GM12878 (cell line): ENCODE measurements around the gene CLDN9. TPM values are rescaled to one million over a fixed set of nuclear protein-coding genes. Genes with fewer than 3 reads are reported as not detected.

Experiments
- ATAC-seq: fragments of 200-7000 bp; cut with Tn5 transposase; 3 replicates; pipeline ENCODE4 v1.9.1; 2020; ENCODE audit warnings: mild to moderate bottlenecking, moderate library complexity
- BruUV-seq: library from RNA; stranded (reverse); fragments of 400-500 nt; replicated peaks from 2 replicates; lab custom pipeline; 2021; lab: Mats Ljungman, UMichigan
- CTCF ChIA-PET: fragments of 300-600 bp; sonication (Branson Sonifier 250); formaldehyde crosslinking; extraction: SDS; loops from one replicate; lab custom pipeline; 2021; ENCODE audit warnings: inconsistent platforms; lab: Yijun Ruan, JAX
- POLR2A ChIA-PET: fragments of 350-600 bp; formaldehyde crosslinking; extraction: SDS; loops from one replicate; lab custom pipeline; 2021; ENCODE audit warnings: inconsistent platforms; lab: Charles Lee
- RAD21 ChIA-PET: fragments of 300-600 bp; sonication (Branson Sonifier 250); formaldehyde crosslinking; loops from one replicate; lab custom pipeline; 2023; ENCODE audit warnings: antibody characterized with exemption; ENCODE audit not compliant: unreplicated experiment; lab: Charles Lee
- SMC1A ChIA-PET: fragments of 300-600 bp; sonication (Branson Sonifier 250); formaldehyde crosslinking; loops from one replicate; lab custom pipeline; 2023; ENCODE audit not compliant: unreplicated experiment, uncharacterized antibody; lab: Charles Lee
- DNase-seq: peaks from one replicate; pipeline ENCODE4 v3.0.0-alpha.2; 2011; ENCODE audit warnings: low read depth, low spot score
- FAIRE-seq: peaks from 3 replicates; lab custom pipeline; 2011; peaks lifted over from hg19 to GRCh38; lab: Jason Lieb, UNC
- H2AFZ ChIP-seq: 2 replicates; pipeline ENCODE4 v1.6.0; 2011; ENCODE audit warnings: low read depth, low read length, control low read depth; ENCODE audit not compliant: control insufficient read depth
- H3K27ac ChIP-seq: 2 replicates; pipeline ENCODE4 v1.5.1; 2011; ENCODE audit warnings: control low read depth; ENCODE audit not compliant: control insufficient read depth, insufficient read depth
- H3K27me3 ChIP-seq, 2 experiments: replicated peaks in 1 of 2; 2 replicates each; pipeline versions ENCODE4 v1.6.0 to v1.6.1; 2011; ENCODE audit warnings: low read length in 1 of 2; ENCODE audit not compliant: control insufficient read depth in 2 of 2, insufficient read depth in 2 of 2
- H3K36me3 ChIP-seq, 2 experiments: 2 replicates each; pipeline ENCODE4 v1.5.1; 2011; ENCODE audit warnings: low read length in 1 of 2; ENCODE audit not compliant: control insufficient read depth in 2 of 2, insufficient read depth in 2 of 2
- H3K4me1 ChIP-seq: 2 replicates; pipeline ENCODE4 v1.6.1; 2011; ENCODE audit warnings: mild to moderate bottlenecking, low read length, moderate library complexity, mixed read lengths; ENCODE audit not compliant: control insufficient read depth, insufficient read depth
- H3K4me2 ChIP-seq: 2 replicates; pipeline ENCODE4 v1.6.0; 2011; ENCODE audit warnings: control low read depth; ENCODE audit not compliant: control insufficient read depth, insufficient read depth
- H3K4me3 ChIP-seq: fragments of 200-600 bp; sonication (generic); 2 replicates; pipeline ENCODE4 v1.5.1; 2016
- H3K79me2 ChIP-seq: 2 replicates; pipeline ENCODE4 v1.6.0; 2011; ENCODE audit warnings: low read length; ENCODE audit not compliant: control insufficient read depth, insufficient read depth
- H3K9ac ChIP-seq: 2 replicates; pipeline ENCODE4 v1.8.0; 2011; ENCODE audit warnings: low read length, control low read depth, mixed read lengths; ENCODE audit not compliant: control insufficient read depth, insufficient read depth
- H3K9me3 ChIP-seq: replicated peaks from 3 replicates; pipeline ENCODE4 v1.5.1; 2011; ENCODE audit warnings: mild to moderate bottlenecking, low read length; ENCODE audit not compliant: control insufficient read depth, insufficient read depth
- H4K20me1 ChIP-seq: 2 replicates; pipeline ENCODE4 v1.6.0; 2011; ENCODE audit not compliant: control insufficient read depth, insufficient read depth
- NFXL1 ChIP-seq: fragments of 450-650 bp; IDR thresholded peaks from 2 replicates; pipeline ENCODE4 v1.6.1; 2017; ENCODE audit warnings: antibody characterized with exemption, mild to moderate bottlenecking, borderline replicate concordance
- NR2F1 ChIP-seq: fragments of 450-650 bp; conservative IDR thresholded peaks from 2 replicates; pipeline ENCODE4 v1.6.1; 2017; ENCODE audit warnings: mild to moderate bottlenecking
- SIN3A ChIP-seq: IDR thresholded peaks from 2 replicates; pipeline ENCODE4 v1.6.1; 2012; ENCODE audit warnings: low read depth, low read length, improper control_type of control experiment
- SMC3 ChIP-seq: IDR thresholded peaks from 2 replicates; pipeline ENCODE4 v1.6.1; 2011; ENCODE audit warnings: low read length, improper control_type of control experiment, borderline replicate concordance
- SUPT20H ChIP-seq: IDR thresholded peaks from 2 replicates; pipeline ENCODE4 v1.6.1; 2011; ENCODE audit warnings: low read depth, mild to moderate bottlenecking, low read length, moderate library complexity, borderline replicate concordance; ENCODE audit not compliant: control insufficient read depth
- SUZ12 ChIP-seq: fragments of 200-600 bp; sonication (generic); IDR thresholded peaks from one replicate; pipeline ENCODE4 v1.6.1; 2018; ENCODE audit warnings: antibody characterized with exemption, mild to moderate bottlenecking; ENCODE audit not compliant: unreplicated experiment
- TARDBP ChIP-seq: IDR thresholded peaks from 2 replicates; pipeline ENCODE4 v1.6.1; 2016; ENCODE audit warnings: borderline replicate concordance
- ZSCAN29 ChIP-seq: fragments of 450-650 bp; IDR thresholded peaks from 2 replicates; pipeline ENCODE4 v1.6.1; 2017; ENCODE audit warnings: mild to moderate bottlenecking, moderate library complexity
- WGBS: methylation state at CpG from one replicate; pipeline ENCODE4 v1.1.6; 2016; ENCODE audit warnings: low lambda C conversion rate; ENCODE audit not compliant: insufficient replicate concordance, insufficient coverage; ENCODE audit errors: missing lambda C conversion rate; 5-methylcytosine and 5-hydroxymethylcytosine counted together
- in situ Hi-C: fragments of 300-500 bp; cut with MboI; formaldehyde crosslinking; loops from 9 replicates; pipeline ENCODE4 v1.14.3; 2018; ENCODE audit warnings: mixed read lengths
- intact Hi-C: fragments of 100-400 bp; cut with micrococcal nuclease; formaldehyde crosslinking; loops from one replicate; pipeline ENCODE4 v1.14.2; 2022; ENCODE audit not compliant: unreplicated experiment
- polyA plus RNA-seq, 11 experiments: library from polyadenylated mRNA; depleted of rRNA in 4 of 11; unstranded in 6 of 11; stranded (reverse) in 5 of 11; fragments of >200 nt; fragmentation: Nextera tagmentation in 4 of 11; fragmentation: Illumina TruSeq in 1 of 11; extraction: Ambion mirVana in 4 of 11; extraction: Trizol in 1 of 11; gene quantifications; 1 replicate in 1 of 11; 2 replicates in 10 of 11; pipeline versions ENCODE4 v1.2.1 to v1.2.3, GENCODE V29; 2011 to 2016; ENCODE audit warnings: inconsistent platforms in 2 of 11, missing spikeins in 2 of 11, low read depth in 1 of 11
- total RNA-seq, 4 experiments: library from RNA; depleted of rRNA in 3 of 4; stranded (reverse); fragments of >200 nt in 3 of 4; fragmentation: Illumina TruSeq in 1 of 4; extraction: Trizol in 1 of 4; gene quantifications; 2 replicates each; pipeline versions ENCODE4 v1.2.1 to v1.2.3, GENCODE V29; 2013 to 2021
- TF ChIP-seq, protein P1 (sequence below): fragments of 450-650 bp; formaldehyde crosslinking; IDR thresholded peaks from 2 replicates; pipeline ENCODE4 v1.5.0; 2022; ENCODE audit warnings: mild to moderate bottlenecking, missing genetic modification characterization
- TF ChIP-seq, protein P2 (sequence below): IDR thresholded peaks from 2 replicates; pipeline ENCODE4 v1.6.1; 2011; ENCODE audit warnings: low read depth, low read length, improper control_type of control experiment, borderline replicate concordance
- TF ChIP-seq, protein P3 (sequence below): fragments of 450-650 bp; IDR thresholded peaks from 2 replicates; pipeline ENCODE4 v1.6.1; 2018; ENCODE audit warnings: mild to moderate bottlenecking, low read depth, moderate library complexity; ENCODE audit not compliant: partially characterized antibody

CLDN9 gene
- total and polyA plus RNA-seq, 10 of the 15 experiments (the other 5 are each of a cell fraction or from before 2014, with no cell fraction given): not detected

DNA sequence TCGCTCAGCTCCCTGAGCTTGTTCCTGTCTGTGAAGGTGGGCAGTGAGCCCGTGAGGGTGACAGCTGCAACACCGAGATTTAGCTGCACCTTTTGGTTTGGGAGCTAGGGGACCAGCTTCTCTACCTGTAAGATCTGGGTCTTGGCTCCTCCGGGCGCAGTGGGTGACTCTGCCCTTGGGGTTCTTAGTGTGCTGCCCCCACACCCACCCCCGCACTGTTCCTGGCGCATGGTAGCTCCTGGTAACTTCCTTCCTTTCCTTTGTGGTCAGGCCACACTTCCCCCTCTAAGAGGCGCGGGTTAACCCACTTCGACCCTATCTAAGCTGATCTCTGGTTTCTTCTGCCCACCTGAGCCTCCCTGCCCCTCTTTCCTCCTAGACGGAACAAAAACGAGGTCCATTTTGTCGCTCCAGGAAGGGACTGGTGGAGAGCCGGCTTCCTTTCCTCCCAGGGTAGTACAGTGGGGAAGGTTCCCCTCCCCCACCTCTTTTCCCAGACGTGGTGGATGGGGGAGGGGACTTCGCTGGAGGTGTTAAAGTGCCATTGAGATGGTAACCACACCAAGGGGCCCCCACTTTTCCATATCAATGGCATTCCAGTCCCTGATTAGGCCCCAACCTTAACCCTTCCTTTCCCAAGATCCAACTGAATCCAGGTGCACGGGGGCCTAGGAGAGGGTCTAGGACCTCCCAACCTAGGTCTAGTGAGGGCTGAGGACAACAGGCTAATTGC is 4.6 kb upstream of the CLDN9 start:
- in situ Hi-C loops (no loop called here), intact Hi-C loops (no loop called here)
- FAIRE-seq: no peak
- H3K27me3 ChIP-seq: peaks cover 0 to 17% of the 10 kb centered on the region in 2 experiments
- CTCF ChIA-PET: interaction anchor here (11.3 kb wide), 1 partner anchor 19 kb away, joined by 421 read pairs; the partner anchor contains the start of genes CLDN6, HCFC1R1, THOC6 and TNFRSF12A
- no peak for ATAC-seq
- H3K9me3 ChIP-seq: no peaks in the 10 kb centered on the region
- H2AFZ ChIP-seq: peak overlapping the region; percentile 16
- DNase-seq: no peak
- H3K4me1 ChIP-seq: peaks cover 17% of the 10 kb centered on the region
- H3K9ac ChIP-seq: no peak overlapping the region
- 4% methylated on average over 17 of the region's 17 CpGs for WGBS
- TF ChIP-seq, protein P1, sequence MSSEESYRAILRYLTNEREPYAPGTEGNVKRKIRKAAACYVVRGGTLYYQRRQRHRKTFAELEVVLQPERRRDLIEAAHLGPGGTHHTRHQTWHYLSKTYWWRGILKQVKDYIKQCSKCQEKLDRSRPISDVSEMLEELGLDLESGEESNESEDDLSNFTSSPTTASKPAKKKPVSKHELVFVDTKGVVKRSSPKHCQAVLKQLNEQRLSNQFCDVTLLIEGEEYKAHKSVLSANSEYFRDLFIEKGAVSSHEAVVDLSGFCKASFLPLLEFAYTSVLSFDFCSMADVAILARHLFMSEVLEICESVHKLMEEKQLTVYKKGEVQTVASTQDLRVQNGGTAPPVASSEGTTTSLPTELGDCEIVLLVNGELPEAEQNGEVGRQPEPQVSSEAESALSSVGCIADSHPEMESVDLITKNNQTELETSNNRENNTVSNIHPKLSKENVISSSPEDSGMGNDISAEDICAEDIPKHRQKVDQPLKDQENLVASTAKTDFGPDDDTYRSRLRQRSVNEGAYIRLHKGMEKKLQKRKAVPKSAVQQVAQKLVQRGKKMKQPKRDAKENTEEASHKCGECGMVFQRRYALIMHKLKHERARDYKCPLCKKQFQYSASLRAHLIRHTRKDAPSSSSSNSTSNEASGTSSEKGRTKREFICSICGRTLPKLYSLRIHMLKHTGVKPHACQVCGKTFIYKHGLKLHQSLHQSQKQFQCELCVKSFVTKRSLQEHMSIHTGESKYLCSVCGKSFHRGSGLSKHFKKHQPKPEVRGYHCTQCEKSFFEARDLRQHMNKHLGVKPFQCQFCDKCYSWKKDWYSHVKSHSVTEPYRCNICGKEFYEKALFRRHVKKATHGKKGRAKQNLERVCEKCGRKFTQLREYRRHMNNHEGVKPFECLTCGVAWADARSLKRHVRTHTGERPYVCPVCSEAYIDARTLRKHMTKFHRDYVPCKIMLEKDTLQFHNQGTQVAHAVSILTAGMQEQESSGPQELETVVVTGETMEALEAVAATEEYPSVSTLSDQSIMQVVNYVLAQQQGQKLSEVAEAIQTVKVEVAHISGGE (CRISPR knock-in tag): no peak
- TF ChIP-seq ZSCAN29 (no peak), SUZ12 (no peak), TARDBP (no peak), SIN3A (no peak), NFXL1 (no peak), SUPT20H (no peak), SMC3 (no peak), NR2F1 (no peak)
- TF ChIP-seq, protein P2, sequence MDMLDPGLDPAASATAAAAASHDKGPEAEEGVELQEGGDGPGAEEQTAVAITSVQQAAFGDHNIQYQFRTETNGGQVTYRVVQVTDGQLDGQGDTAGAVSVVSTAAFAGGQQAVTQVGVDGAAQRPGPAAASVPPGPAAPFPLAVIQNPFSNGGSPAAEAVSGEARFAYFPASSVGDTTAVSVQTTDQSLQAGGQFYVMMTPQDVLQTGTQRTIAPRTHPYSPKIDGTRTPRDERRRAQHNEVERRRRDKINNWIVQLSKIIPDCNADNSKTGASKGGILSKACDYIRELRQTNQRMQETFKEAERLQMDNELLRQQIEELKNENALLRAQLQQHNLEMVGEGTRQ: no peak
- TF ChIP-seq, protein P3, sequence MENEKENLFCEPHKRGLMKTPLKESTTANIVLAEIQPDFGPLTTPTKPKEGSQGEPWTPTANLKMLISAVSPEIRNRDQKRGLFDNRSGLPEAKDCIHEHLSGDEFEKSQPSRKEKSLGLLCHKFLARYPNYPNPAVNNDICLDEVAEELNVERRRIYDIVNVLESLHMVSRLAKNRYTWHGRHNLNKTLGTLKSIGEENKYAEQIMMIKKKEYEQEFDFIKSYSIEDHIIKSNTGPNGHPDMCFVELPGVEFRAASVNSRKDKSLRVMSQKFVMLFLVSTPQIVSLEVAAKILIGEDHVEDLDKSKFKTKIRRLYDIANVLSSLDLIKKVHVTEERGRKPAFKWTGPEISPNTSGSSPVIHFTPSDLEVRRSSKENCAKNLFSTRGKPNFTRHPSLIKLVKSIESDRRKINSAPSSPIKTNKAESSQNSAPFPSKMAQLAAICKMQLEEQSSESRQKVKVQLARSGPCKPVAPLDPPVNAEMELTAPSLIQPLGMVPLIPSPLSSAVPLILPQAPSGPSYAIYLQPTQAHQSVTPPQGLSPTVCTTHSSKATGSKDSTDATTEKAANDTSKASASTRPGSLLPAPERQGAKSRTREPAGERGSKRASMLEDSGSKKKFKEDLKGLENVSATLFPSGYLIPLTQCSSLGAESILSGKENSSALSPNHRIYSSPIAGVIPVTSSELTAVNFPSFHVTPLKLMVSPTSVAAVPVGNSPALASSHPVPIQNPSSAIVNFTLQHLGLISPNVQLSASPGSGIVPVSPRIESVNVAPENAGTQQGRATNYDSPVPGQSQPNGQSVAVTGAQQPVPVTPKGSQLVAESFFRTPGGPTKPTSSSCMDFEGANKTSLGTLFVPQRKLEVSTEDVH: no peak
- TF ChIP-seq, all 136 proteins: peak for 0
- H4K20me1 ChIP-seq: no peaks in the 10 kb centered on the region
- no peak overlapping the region for H3K27ac ChIP-seq
- no peak overlapping the region for H3K4me3 ChIP-seq
- ChIA-PET POLR2A (interaction anchor here (1.4 to 1.5 kb wide), 2 partner anchors 12 to 20 kb away, joined by 3 to 5 read pairs; partner anchors contain the start of gene TNFRSF12A), RAD21 (interaction anchor here (1.5 to 2.1 kb wide), 2 partner anchors 14 to 20 kb away, joined by 7 to 8 read pairs; no protein-coding TSS in a partner anchor), SMC1A (interaction anchor here (7.2 kb wide), 1 partner anchor 18 kb away, joined by 91 read pairs; the partner anchor contains the start of genes HCFC1R1 and THOC6)
- H3K4me2 ChIP-seq: peak overlapping the region; percentile 26; the same call in 1 of the 2 replicates
- BruUV-seq: no TSS peak
- no peaks in the 10 kb centered on the region for H3K36me3 ChIP-seq
- H3K79me2 ChIP-seq: no peaks in the 10 kb centered on the region
